Neural cell (in vitro differentiated cells): ENCODE results near the gene TMEM244. TPM values are rescaled to one million over a fixed set of nuclear protein-coding genes. Genes with fewer than 3 reads are reported as not detected.

Experiments used
- H2AFZ ChIP-seq: fragments of 200-600, 300-800 bp; sonication (generic), shearing (Covaris generic); 2 replicates; pipeline ENCODE4 v1.6.0; 2014; ENCODE audit warnings: low read depth, mild to moderate bottlenecking, antibody characterized with exemption, low read length, moderate library complexity
- H3F3A ChIP-seq: fragments of 200-600 bp; shearing (Covaris generic); 2 replicates; pipeline ENCODE4 v1.6.1; 2016; ENCODE audit warnings: mild to moderate bottlenecking, moderate library complexity, mixed read lengths, antibody characterized with exemption, low read length; ENCODE audit not compliant: insufficient read depth, poor library complexity, severe bottlenecking
- H3K27ac ChIP-seq: fragments of 200-600, 300-800 bp; sonication (generic), shearing (Covaris generic); 2 replicates; pipeline ENCODE4 v1.5.1; 2014; ENCODE audit warnings: mild to moderate bottlenecking, low read length, moderate library complexity
- H3K27me3 ChIP-seq: fragments of 300-800, 200-600 bp; sonication (generic), shearing (Covaris generic); 2 replicates; pipeline ENCODE4 v1.6.0; 2014; ENCODE audit warnings: mild to moderate bottlenecking, low read depth, low read length, moderate library complexity; ENCODE audit not compliant: insufficient read depth
- H3K36me3 ChIP-seq: fragments of 300-800, 200-600 bp; sonication (generic), shearing (Covaris generic); 2 replicates; pipeline ENCODE4 v1.5.1; 2014; ENCODE audit warnings: mild to moderate bottlenecking, antibody characterized with exemption, low read length, moderate library complexity; ENCODE audit not compliant: insufficient read depth
- H3K4me2 ChIP-seq: fragments of 300-800, 200-600 bp; sonication (generic), shearing (Covaris generic); 2 replicates; pipeline ENCODE4 v1.6.0; 2014; ENCODE audit warnings: mild to moderate bottlenecking, low read length
- H3K4me3 ChIP-seq: fragments of 300-800, 200-600 bp; sonication (generic), shearing (Covaris generic); 2 replicates; pipeline ENCODE4 v1.5.1; 2014; ENCODE audit warnings: mild to moderate bottlenecking, low read length, moderate library complexity
- H3K79me2 ChIP-seq: fragments of 200-600 bp; shearing (Covaris generic); replicated peaks from 2 replicates; pipeline ENCODE4 v1.6.0; 2014; ENCODE audit warnings: mild to moderate bottlenecking, low read length, moderate library complexity; ENCODE audit not compliant: insufficient read depth
- H3K9ac ChIP-seq: fragments of 300-800, 200-600 bp; sonication (generic), shearing (Covaris generic); 2 replicates; pipeline ENCODE4 v1.6.1; 2016; ENCODE audit warnings: mild to moderate bottlenecking, low read length, mixed read lengths
- H3K9me2 ChIP-seq: fragments of 200-600 bp; shearing (Covaris generic); 2 replicates; pipeline ENCODE4 v1.6.1; 2016; ENCODE audit warnings: mild to moderate bottlenecking, low read length, mixed read lengths; ENCODE audit not compliant: insufficient read depth
- H3K9me3 ChIP-seq: fragments of 200-600, 300-800 bp; sonication (generic), shearing (Covaris generic); 2 replicates; pipeline ENCODE4 v1.6.1; 2016; ENCODE audit warnings: mild to moderate bottlenecking, mixed run types, low read length, moderate library complexity, mixed read lengths
- H4K20me1 ChIP-seq: fragments of 200-600 bp; shearing (Covaris generic); 2 replicates; pipeline ENCODE4 v1.6.1; 2016; ENCODE audit warnings: mild to moderate bottlenecking, mixed run types; ENCODE audit not compliant: insufficient read depth
- CTCF ChIP-seq: fragments of 450-650 bp; IDR thresholded peaks from 2 replicates; pipeline ENCODE4 v1.5.1; 2014; ENCODE audit warnings: antibody characterized with exemption, mild to moderate bottlenecking, moderate library complexity; ENCODE audit not compliant: poor library complexity, severe bottlenecking
- EP300 ChIP-seq: fragments of 450-650 bp; conservative IDR thresholded peaks from 2 replicates; pipeline ENCODE4 v1.6.1; 2014; ENCODE audit warnings: antibody characterized with exemption, mild to moderate bottlenecking, moderate library complexity; ENCODE audit not compliant: poor library complexity, severe bottlenecking
- EZH2 ChIP-seq: fragments of 200-600, 300-800 bp; shearing (Covaris generic), sonication (generic); IDR thresholded peaks from 2 replicates; pipeline ENCODE4 v1.6.1; 2014; ENCODE audit warnings: antibody characterized with exemption, low read length, borderline replicate concordance, mild to moderate bottlenecking; ENCODE audit not compliant: insufficient read depth, poor library complexity, severe bottlenecking
- MXI1 ChIP-seq: fragments of 450-650 bp; conservative IDR thresholded peaks from 2 replicates; pipeline ENCODE4 v1.6.1; 2014; ENCODE audit warnings: antibody characterized with exemption, mild to moderate bottlenecking; ENCODE audit not compliant: poor library complexity, severe bottlenecking
- POLR2AphosphoS5 ChIP-seq: IDR thresholded peaks from 2 replicates; pipeline ENCODE4 v1.6.1; 2012
- RAD21 ChIP-seq: fragments of 450-650 bp; conservative IDR thresholded peaks from 2 replicates; pipeline ENCODE4 v1.6.1; 2014; ENCODE audit warnings: antibody characterized with exemption, mild to moderate bottlenecking, moderate library complexity
- REST ChIP-seq: IDR thresholded peaks from 2 replicates; pipeline ENCODE4 v1.6.1; 2012; ENCODE audit warnings: borderline replicate concordance
- SMC3 ChIP-seq: fragments of 450-650 bp; conservative IDR thresholded peaks from 2 replicates; pipeline ENCODE4 v1.6.1; 2014; ENCODE audit warnings: antibody characterized with exemption, mild to moderate bottlenecking, moderate library complexity; ENCODE audit not compliant: poor library complexity
- TAF1 ChIP-seq: IDR thresholded peaks from 2 replicates; pipeline ENCODE4 v1.6.1; 2012; ENCODE audit warnings: low read depth
- polyA plus RNA-seq: library from polyadenylated mRNA; depleted of rRNA; stranded (reverse); fragments of >200 nt; gene quantifications from 2 replicates; pipeline ENCODE4 v1.2.3, GENCODE V29; 2014

Gene TMEM244
- polyA plus RNA-seq, 1 donor from 2014 or later, result not detected

- no peaks in the 10 kb centered on the region for H3K27me3 ChIP-seq
- H3K9me2 ChIP-seq, result no peaks in the 10 kb centered on the region
- H3F3A ChIP-seq, result no peaks in the 10 kb centered on the region
- no peak overlapping the region for H3K27ac ChIP-seq
- no peaks in the 10 kb centered on the region for H3K79me2 ChIP-seq
- TF ChIP-seq EZH2 (no peak), EP300 (no peak), CTCF (no peak), SMC3 (no peak), REST (no peak)
- H3K9ac ChIP-seq, result no peak overlapping the region
- no peaks in the 10 kb centered on the region for H4K20me1 ChIP-seq
- no peaks in the 10 kb centered on the region for H3K9me3 ChIP-seq
- no peak overlapping the region for H3K4me3 ChIP-seq
- H3K4me2 ChIP-seq, result no peak overlapping the region
- no peak overlapping the region for H2AFZ ChIP-seq
- H3K36me3 ChIP-seq, result no peaks in the 10 kb centered on the region
Observed at GRCh38 chr6:129875610-129876520, 14.8 kb upstream of the TMEM244 start.

DNA sequence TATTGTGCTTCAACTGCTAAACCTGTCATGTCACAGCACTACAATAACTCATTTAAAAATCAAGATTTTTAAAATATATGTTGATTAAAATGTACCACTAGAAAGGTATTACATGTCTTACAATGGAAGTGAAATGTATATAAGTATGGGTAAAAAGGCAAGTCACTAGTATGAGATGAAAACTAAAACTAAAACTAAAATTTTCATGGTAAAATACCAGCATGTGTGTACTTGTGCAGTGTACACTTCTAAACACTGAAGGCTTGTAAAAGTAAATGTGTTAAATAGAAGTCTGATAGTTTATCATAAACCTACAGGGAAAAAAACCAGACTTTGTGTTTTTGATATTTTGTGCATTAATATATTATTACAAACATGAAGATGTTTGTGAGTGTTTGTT lies 13.7 kb upstream of the TMEM244 start:
- Histone ChIP-seq H3K9me3 (no peaks in the 10 kb centered on the region), H3F3A (no peaks in the 10 kb centered on the region), H3K36me3 (no peaks in the 10 kb centered on the region), H4K20me1 (no peaks in the 10 kb centered on the region), H3K27ac (no peak overlapping the region), H3K4me2 (no peak overlapping the region), H3K9me2 (no peaks in the 10 kb centered on the region), H3K4me3 (no peak overlapping the region), H3K79me2 (no peaks in the 10 kb centered on the region), H3K27me3 (no peaks in the 10 kb centered on the region), H2AFZ (no peak overlapping the region), H3K9ac (no peak overlapping the region)
- TF ChIP-seq EZH2, result no peak
- no peak for TF ChIP-seq RAD21
- no peak for TF ChIP-seq REST
- no peak for TF ChIP-seq EP300
- no peak for TF ChIP-seq TAF1
- TF ChIP-seq CTCF, result no peak
- TF ChIP-seq POLR2AphosphoS5, result no peak
- TF ChIP-seq SMC3, result no peak
- TF ChIP-seq MXI1, result no peak
